Hindlimb muscle (tissue), 1 donor: Measurements from ENCODE around the gene BDH1. TPM values are rescaled to one million over a fixed set of nuclear protein-coding genes. Genes with fewer than 3 reads are reported as not detected.
A peak's percentile ranks its signal among the peaks of the same experiment; 100 is the strongest.

Source experiments
- DNase-seq: peaks from one replicate; pipeline ENCODE4 v3.0.0-alpha.2; 2013
- polyA plus RNA-seq: library from polyadenylated mRNA; unstranded; fragments of 120-200 nt; gene quantifications from one replicate; pipeline ENCODE4 v1.2.1, GENCODE V29; 2013; ENCODE audit not compliant: insufficient read length

Gene BDH1
- polyA plus RNA-seq, 1 donor, result 5.5 TPM

- DNase-seq, result no peak
Observed at GRCh38 chr3:197547306-197548011, 8.3 kb downstream of the BDH1 start.

- no peak for DNase-seq
Observed at GRCh38 chr3:197546307-197547085, 9.3 kb downstream of the BDH1 start.

- DNase-seq, result no peak
Observed at GRCh38 chr3:197545571-197545970, 10.2 kb downstream of the BDH1 start.

- DNase-seq, result no peak
Observed at GRCh38 chr3:197545101-197545500, 10.7 kb downstream of the BDH1 start.

GRCh38 chr3:197542741-197543454 lies 12.9 kb downstream of the BDH1 start:
- DNase-seq, result no peak

GRCh38 chr3:197541756-197542539 lies 13.8 kb downstream of the BDH1 start:
- DNase-seq, result peak; percentile 64

GRCh38 chr3:197540961-197541377 lies 14.8 kb downstream of the BDH1 start:
- no peak for DNase-seq

GRCh38 chr3:197539651-197540051 lies 16.1 kb downstream of the BDH1 start:
- DNase-seq, result no peak

- no peak for DNase-seq
Observed at GRCh38 chr3:197533927-197534725, 21.6 kb downstream of the BDH1 start.

GRCh38 chr3:197533396-197533795 lies 22.4 kb downstream of the BDH1 start:
- no peak for DNase-seq

- DNase-seq, result no peak
Observed at GRCh38 chr3:197532388-197532787, 23.4 kb downstream of the BDH1 start.

GRCh38 chr3:197528190-197528589 lies 27.6 kb downstream of the BDH1 start:
- no peak for DNase-seq

- no peak for DNase-seq
Observed at GRCh38 chr3:197527569-197527968, 28.2 kb downstream of the BDH1 start.

- DNase-seq, result no peak
Observed at GRCh38 chr3:197525706-197526105, 30.1 kb downstream of the BDH1 start.

GRCh38 chr3:197524128-197524527 lies 31.6 kb downstream of the BDH1 start:
- DNase-seq, result no peak

GRCh38 chr3:197523526-197523925 lies 32.2 kb downstream of the BDH1 start:
- no peak for DNase-seq

- no peak for DNase-seq
Observed at GRCh38 chr3:197522881-197523441, 32.8 kb downstream of the BDH1 start.

- DNase-seq, result no peak
Observed at GRCh38 chr3:197522183-197522715, 33.5 kb downstream of the BDH1 start.

GRCh38 chr3:197521277-197522182 lies 34.2 kb downstream of the BDH1 start:
- DNase-seq, result no peak
